Stimulated activated naive B cell treated with anti-CD40 and anti-IgM and Interleukin-4, amounts not matched to agents 10 μg/mL and 1 μg/mL and 100 μg/mL, for 72 hours (primary cell): ENCODE measurements around the gene STRADB.

Experiments used
- ATAC-seq, 2 donors: fragments of 150-1000 bp; cut with Tn5 transposase; replicated peaks; 2 replicates each; pipeline ENCODE4 v1.10.0; 2021; ENCODE audit warnings: moderate library complexity in 1 of 2
- DNase-seq: peaks from one replicate; pipeline ENCODE4 v3.0.0; 2021
- H3K27ac Mint-ChIP-seq: one replicate; pipeline ENCODE4 v1.8.0; 2022; ENCODE audit warnings: mild to moderate bottlenecking, mixed read lengths
- H3K27me3 Mint-ChIP-seq, 2 donors: one replicate each; pipeline ENCODE4 v1.8.0; 2022; ENCODE audit warnings: mixed read lengths in 2 of 2
- H3K36me3 Mint-ChIP-seq, 2 donors: one replicate each; pipeline ENCODE4 v1.8.0; 2022; ENCODE audit warnings: mixed read lengths in 2 of 2, mild to moderate bottlenecking in 1 of 2
- H3K4me1 Mint-ChIP-seq, 2 donors: one replicate each; pipeline ENCODE4 v1.8.0; 2022; ENCODE audit warnings: mixed read lengths in 2 of 2, mild to moderate bottlenecking in 1 of 2
- H3K4me3 Mint-ChIP-seq, 2 donors: one replicate each; pipeline ENCODE4 v1.8.0; 2022; ENCODE audit warnings: mild to moderate bottlenecking in 2 of 2, mixed read lengths in 2 of 2, moderate library complexity in 1 of 2
- H3K9me3 Mint-ChIP-seq, 2 donors: one replicate each; pipeline ENCODE4 v1.8.0; 2022; ENCODE audit warnings: mixed read lengths in 2 of 2, mild to moderate bottlenecking in 1 of 2

The STRADB gene, protein sequence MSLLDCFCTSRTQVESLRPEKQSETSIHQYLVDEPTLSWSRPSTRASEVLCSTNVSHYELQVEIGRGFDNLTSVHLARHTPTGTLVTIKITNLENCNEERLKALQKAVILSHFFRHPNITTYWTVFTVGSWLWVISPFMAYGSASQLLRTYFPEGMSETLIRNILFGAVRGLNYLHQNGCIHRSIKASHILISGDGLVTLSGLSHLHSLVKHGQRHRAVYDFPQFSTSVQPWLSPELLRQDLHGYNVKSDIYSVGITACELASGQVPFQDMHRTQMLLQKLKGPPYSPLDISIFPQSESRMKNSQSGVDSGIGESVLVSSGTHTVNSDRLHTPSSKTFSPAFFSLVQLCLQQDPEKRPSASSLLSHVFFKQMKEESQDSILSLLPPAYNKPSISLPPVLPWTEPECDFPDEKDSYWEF

DNA sequence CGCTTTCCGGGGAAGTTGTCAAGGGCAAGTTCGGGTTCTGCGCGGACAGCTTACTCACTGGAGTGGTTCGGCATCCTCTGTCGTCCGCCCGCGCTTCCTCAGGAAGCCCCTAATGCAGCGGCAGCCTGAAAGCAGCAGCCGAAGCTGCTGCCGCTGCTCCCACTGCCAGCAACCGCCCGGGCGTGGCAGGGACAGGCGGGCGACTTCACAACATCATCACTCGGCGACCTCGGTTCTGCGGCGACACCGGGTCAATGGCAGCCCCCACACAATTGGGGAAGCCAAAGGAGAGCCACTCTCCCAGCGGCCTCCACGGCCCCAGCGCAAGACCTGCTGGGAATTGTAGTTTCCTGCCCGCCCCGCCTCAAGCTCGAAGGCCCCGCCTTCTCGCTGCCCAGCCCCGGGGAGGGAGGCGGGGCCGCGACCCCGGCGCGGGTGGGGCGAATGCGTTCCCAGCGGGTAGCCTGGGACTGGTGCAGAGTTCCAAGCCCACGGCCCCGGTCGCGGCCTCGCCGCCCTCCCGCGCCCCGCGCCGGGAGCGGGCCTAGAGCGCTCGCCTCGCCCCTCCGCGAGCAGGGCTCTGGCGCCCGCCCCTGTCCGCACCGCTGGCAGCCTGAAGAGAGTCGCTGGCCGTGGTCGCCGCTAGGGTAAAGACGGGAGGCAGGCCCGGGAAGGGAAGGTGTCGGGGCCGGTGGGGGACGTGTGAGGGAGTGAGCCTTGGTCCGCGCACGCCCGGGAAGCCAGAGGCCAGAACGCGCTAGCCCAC, at the start of gene STRADB, which contains the start of gene TRAK2:
Gene STRADB (plus strand): TSS at position 449 of the 766 bp plus-strand sequence. CDS start 3,101 bp downstream, outside the sequence.
Gene TRAK2 (minus strand): TSS at position 167 of the 766 bp plus-strand sequence. CDS start 30,951 bp downstream, outside the sequence.
- ATAC-seq: peak; percentile 91 to 93
- H3K27ac Mint-ChIP-seq: peak within 1 kb of the TSS; percentile 99
- H3K4me1 Mint-ChIP-seq: peaks cover 17 to 38% of the 10 kb centered on the region in 2 donors
- DNase-seq: peak; percentile 96
- H3K27me3 Mint-ChIP-seq: no peaks in the 10 kb centered on the region
- H3K36me3 Mint-ChIP-seq: peaks cover 4 to 14% of the 10 kb centered on the region in 2 donors
- peak within 1 kb of the TSS; percentile 97 to 100 for H3K4me3 Mint-ChIP-seq
- no peaks in the 10 kb centered on the region for H3K9me3 Mint-ChIP-seq

DNA sequence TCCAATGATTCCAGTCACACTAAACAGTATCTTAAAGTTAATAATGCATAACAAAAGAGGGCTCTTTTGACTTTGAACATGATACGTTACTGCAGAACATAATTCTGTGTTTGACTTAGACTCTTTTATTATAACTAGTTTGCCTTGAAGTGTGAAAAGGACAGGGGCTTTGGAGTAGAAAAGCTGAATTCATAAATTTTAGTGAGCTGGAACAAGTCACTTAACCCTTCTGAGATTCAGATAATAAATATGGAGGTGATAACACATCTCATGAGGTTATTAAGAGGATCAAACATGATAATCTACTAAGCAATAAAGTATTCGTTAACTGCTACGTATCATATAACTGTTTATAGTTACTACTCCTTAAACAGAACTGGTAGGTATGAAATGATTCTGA, 49.7 kb upstream of the STRADB start:
- peaks cover 9 to 33% of the 10 kb centered on the region in 2 donors for H3K36me3 Mint-ChIP-seq
- no peaks in the 10 kb centered on the region for H3K9me3 Mint-ChIP-seq
- ATAC-seq (no peak), DNase-seq (no peak)
- H3K4me1 Mint-ChIP-seq: peaks cover 7 to 25% of the 10 kb centered on the region in 2 donors
- H3K27ac Mint-ChIP-seq: no peak overlapping the region
- no peaks in the 10 kb centered on the region for H3K27me3 Mint-ChIP-seq
- no peak overlapping the region for H3K4me3 Mint-ChIP-seq

- Mint-ChIP-seq H3K4me3 (no peak overlapping the region), H3K36me3 (peaks cover 9 to 34% of the 10 kb centered on the region in 2 donors), H3K27ac (peak overlapping the region; percentile 39), H3K4me1 (peaks cover 10 to 25% of the 10 kb centered on the region in 2 donors), H3K27me3 (no peaks in the 10 kb centered on the region), H3K9me3 (no peaks in the 10 kb centered on the region)
- ATAC-seq (no peak), DNase-seq (no peak)
Measured at GRCh38 chr2:201402651-201403562, 48.6 kb upstream of the STRADB start.

DNA sequence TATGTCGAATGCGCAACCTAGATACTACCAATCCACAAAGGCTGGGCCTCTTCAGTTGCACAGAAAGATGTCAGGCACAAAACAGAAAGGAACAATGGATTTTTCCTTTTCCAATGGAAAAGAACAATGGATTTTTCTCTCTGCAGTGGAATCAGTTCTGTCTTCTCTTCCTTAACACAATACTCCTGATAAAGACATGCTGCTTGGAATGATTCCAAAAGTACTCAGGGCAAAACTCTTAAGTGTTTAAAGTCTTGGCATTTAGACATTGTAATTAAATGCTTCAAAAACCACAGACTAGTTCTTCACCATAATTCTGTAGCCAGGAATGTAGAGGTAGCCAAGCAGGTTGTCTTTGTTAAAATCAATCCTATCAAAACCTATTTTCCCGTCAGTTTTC, 47.7 kb upstream of the STRADB start:
- Mint-ChIP-seq H3K4me1 (peaks cover 12 to 25% of the 10 kb centered on the region in 2 donors), H3K36me3 (peaks cover 9 to 29% of the 10 kb centered on the region in 2 donors), H3K27me3 (no peaks in the 10 kb centered on the region), H3K9me3 (no peaks in the 10 kb centered on the region), H3K4me3 (no peak overlapping the region), H3K27ac (no peak overlapping the region)
- ATAC-seq (no peak), DNase-seq (no peak)

DNA sequence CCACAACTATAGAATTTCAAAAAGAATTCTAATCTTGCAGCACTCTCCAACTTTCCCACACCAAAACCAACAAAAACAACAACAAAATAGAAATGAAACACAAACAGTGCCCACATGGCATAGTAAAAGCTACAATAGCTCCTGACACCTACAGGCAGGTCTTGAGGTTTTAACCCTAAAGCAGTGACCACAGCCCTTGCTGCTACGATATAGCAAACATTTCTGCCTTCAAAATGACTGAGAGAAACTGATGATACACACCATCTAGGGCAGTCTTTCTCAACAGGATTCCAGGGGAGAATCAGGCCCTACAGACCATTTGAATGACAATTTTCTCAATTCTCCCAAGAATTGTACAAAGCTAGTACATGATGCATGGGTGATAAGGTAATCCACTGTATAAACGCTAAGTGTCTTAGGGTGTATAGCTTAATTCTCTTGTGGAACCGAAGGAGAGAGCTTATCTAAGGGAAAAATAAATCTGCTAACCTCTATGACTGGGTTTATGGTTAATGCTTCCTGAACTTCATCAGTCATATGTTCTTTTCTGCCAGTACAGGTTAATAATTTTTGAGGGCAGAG, 46.8 kb upstream of the STRADB start:
- Mint-ChIP-seq H3K27me3 (no peaks in the 10 kb centered on the region), H3K36me3 (peaks cover 7 to 22% of the 10 kb centered on the region in 2 donors), H3K9me3 (no peaks in the 10 kb centered on the region), H3K4me3 (no peak overlapping the region), H3K4me1 (peaks cover 12 to 25% of the 10 kb centered on the region in 2 donors), H3K27ac (no peak overlapping the region)
- DNase-seq (no peak), ATAC-seq (no peak)

DNA sequence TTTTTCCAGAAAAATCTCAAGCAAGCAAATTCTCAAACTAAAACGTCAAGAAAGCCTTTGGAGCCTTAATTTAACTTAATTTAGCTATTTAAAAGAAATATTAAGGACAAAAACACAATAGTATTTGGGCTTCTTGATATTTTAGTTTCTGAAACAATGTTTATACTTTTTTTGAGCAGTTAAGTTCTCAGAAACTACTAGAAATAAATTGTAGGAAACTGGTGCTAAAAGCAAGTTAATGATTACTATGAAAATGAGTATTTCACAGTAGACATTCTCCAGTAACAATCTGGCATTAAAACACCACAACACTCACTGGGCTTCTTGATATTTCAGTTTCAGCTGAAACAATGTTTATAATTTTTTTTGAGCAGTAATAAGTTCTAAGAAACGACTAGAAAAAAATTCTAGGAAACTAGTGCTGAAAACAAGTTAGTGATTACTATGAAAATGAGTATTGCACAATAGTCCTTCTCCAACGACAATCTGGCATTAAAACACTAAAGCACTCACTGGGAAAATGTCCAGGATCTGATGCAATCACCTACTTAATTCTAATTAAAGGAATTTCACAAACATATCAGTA, 45.4 kb upstream of the STRADB start:
- Mint-ChIP-seq H3K4me1 (peaks cover 17 to 25% of the 10 kb centered on the region in 2 donors), H3K9me3 (no peaks in the 10 kb centered on the region), H3K4me3 (no peak overlapping the region), H3K27me3 (no peaks in the 10 kb centered on the region), H3K27ac (no peak overlapping the region), H3K36me3 (peaks cover 13 to 30% of the 10 kb centered on the region in 2 donors)
- no peak for DNase-seq
- peak; percentile 31 to 59 for ATAC-seq

DNA sequence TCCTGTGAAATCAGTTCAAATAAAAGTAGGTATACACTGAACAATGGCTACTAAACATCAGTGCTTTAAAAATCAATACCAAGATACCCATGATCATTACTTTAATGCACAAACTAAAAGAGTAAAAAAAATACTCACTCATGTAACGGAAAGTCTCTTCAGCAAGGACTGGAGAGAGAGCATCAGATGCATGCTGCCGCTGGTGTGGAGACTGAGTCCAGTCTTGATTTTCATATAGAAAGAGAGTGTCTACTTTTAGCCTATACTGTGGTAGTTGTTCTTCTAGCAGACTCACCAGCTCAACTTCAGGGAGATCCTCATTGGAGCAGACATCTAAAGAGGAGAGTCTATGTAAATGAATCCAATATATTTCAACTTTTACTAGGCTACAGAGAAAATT, 44.3 kb upstream of the STRADB start:
- no peak overlapping the region for H3K4me3 Mint-ChIP-seq

DNA sequence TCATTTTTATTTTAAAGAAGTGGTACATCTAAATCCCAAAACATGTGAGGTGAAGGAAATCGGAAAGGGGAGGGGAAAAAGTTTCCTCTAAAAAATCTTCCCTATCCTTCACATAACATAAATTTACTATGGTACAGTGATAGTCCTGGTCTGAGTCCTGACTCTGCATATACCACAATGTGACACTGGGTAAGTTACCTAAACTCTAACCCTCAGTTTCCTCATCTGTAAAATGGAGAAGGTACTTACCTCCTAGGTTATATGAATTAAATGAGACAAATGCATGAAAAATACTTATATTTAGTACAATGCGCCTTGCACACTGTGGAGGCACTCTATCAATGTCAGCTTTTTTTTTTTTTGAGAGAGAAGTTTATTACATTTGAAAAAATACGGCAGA, 42.6 kb upstream of the STRADB start:
- Mint-ChIP-seq H3K27me3 (no peaks in the 10 kb centered on the region), H3K9me3 (peaks cover 0 to 4% of the 10 kb centered on the region in 2 donors), H3K4me3 (no peak overlapping the region), H3K27ac (no peak overlapping the region), H3K36me3 (peaks cover 15 to 40% of the 10 kb centered on the region in 2 donors), H3K4me1 (peaks cover 18 to 27% of the 10 kb centered on the region in 2 donors)
- DNase-seq: no peak
- no peak for ATAC-seq

More for the DNA sequence above, 44.3 kb upstream of the STRADB start:
- H3K4me1 Mint-ChIP-seq: peaks cover 25 to 28% of the 10 kb centered on the region in 2 donors
- peaks cover 0 to 4% of the 10 kb centered on the region in 2 donors for H3K9me3 Mint-ChIP-seq
- ATAC-seq (no peak), DNase-seq (no peak)
- H3K27me3 Mint-ChIP-seq: no peaks in the 10 kb centered on the region
- peaks cover 17 to 41% of the 10 kb centered on the region in 2 donors for H3K36me3 Mint-ChIP-seq
- no peak overlapping the region for H3K27ac Mint-ChIP-seq

- DNase-seq: no peak
- Mint-ChIP-seq H3K36me3 (peaks cover 15 to 29% of the 10 kb centered on the region in 2 donors), H3K4me3 (no peak overlapping the region), H3K9me3 (peaks cover 0 to 4% of the 10 kb centered on the region in 2 donors), H3K27ac (peak overlapping the region; percentile 63), H3K27me3 (no peaks in the 10 kb centered on the region), H3K4me1 (peaks cover 0 to 22% of the 10 kb centered on the region in 2 donors)
- no peak for ATAC-seq
Measured at GRCh38 chr2:201411421-201411820, 40.1 kb upstream of the STRADB start.

DNA sequence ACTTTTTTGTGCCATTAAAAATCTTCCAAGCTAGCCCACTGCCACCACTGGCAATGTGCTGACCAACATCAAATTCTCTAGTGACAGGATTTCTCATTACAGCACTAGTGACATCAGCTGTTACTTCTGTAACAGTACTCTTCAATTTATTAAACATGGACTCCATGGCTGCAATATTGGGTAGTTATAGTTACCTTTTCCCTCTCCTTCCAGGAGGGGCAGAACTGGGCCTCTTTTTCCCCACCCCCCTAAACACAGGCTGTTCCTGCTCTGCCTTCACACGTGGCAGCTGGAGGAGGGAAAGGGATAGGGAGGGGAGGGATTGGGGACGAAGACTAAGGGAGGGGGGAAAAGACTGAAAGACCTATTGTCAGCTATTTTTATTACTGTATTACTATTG, 38.4 kb upstream of the STRADB start:
- ATAC-seq: no peak
- Mint-ChIP-seq H3K36me3 (peaks cover 19 to 33% of the 10 kb centered on the region in 2 donors), H3K4me3 (no peak overlapping the region), H3K27me3 (no peaks in the 10 kb centered on the region), H3K9me3 (peaks cover 0 to 4% of the 10 kb centered on the region in 2 donors), H3K27ac (no peak overlapping the region), H3K4me1 (peaks cover 0 to 19% of the 10 kb centered on the region in 2 donors)
- no peak for DNase-seq

GRCh38 chr2:201413552-201413951, 38.0 kb upstream of the STRADB start:
- ATAC-seq (peak in 1 of 2 donors; percentile 16), DNase-seq (no peak)
- H3K9me3 Mint-ChIP-seq: peaks cover 0 to 4% of the 10 kb centered on the region in 2 donors
- H3K27me3 Mint-ChIP-seq: no peaks in the 10 kb centered on the region
- peaks cover 19 to 33% of the 10 kb centered on the region in 2 donors for H3K36me3 Mint-ChIP-seq
- H3K4me1 Mint-ChIP-seq: peaks cover 2 to 19% of the 10 kb centered on the region in 2 donors
- no peak overlapping the region for H3K27ac Mint-ChIP-seq
- H3K4me3 Mint-ChIP-seq: no peak overlapping the region

GRCh38 chr2:201414099-201415023, 37.2 kb upstream of the STRADB start:
- Mint-ChIP-seq H3K4me1 (peaks cover 10 to 19% of the 10 kb centered on the region in 2 donors), H3K9me3 (peaks cover 0 to 4% of the 10 kb centered on the region in 2 donors), H3K27ac (no peak overlapping the region), H3K4me3 (no peak overlapping the region), H3K27me3 (no peaks in the 10 kb centered on the region), H3K36me3 (peaks cover 22 to 39% of the 10 kb centered on the region in 2 donors)
- DNase-seq (no peak), ATAC-seq (peak; percentile 84 to 85)
